ENCODE data around the gene MLH1. TPM values are rescaled to one million over a fixed set of nuclear protein-coding genes. Genes with fewer than 3 reads are reported as not detected.

Gene MLH1
- total RNA-seq (2021) (46.4 to 47.2 TPM (median 47.2 TPM) in 3 replicates), Bru-seq, nascent RNA (percentile 80 among the genes with signal in this experiment)
- long read RNA-seq, experiment 1, transcript MLH1-201 (19 exons, 2,752 nt): major isoform, 128 of 195 reads
- long read RNA-seq, experiment 1, partial matches to known transcripts: 25 of 195 reads
- long read RNA-seq, experiment 1, other reads (novel, unspliced or antisense): 41 of 195 reads
- long read RNA-seq, experiment 2, transcript MLH1-201 (19 exons, 2,752 nt): major isoform, 17 of 51 reads
- long read RNA-seq, experiment 2, partial matches to known transcripts: 18 of 51 reads
- long read RNA-seq, experiment 2, other reads (novel, unspliced or antisense): 16 of 51 reads
- long read RNA-seq, experiment 3, transcript MLH1-201 (19 exons, 2,752 nt): major isoform, 63 of 104 reads
- long read RNA-seq, experiment 3, partial matches to known transcripts: 11 of 104 reads
- long read RNA-seq, experiment 3, other reads (novel, unspliced or antisense): 28 of 104 reads

DNA sequence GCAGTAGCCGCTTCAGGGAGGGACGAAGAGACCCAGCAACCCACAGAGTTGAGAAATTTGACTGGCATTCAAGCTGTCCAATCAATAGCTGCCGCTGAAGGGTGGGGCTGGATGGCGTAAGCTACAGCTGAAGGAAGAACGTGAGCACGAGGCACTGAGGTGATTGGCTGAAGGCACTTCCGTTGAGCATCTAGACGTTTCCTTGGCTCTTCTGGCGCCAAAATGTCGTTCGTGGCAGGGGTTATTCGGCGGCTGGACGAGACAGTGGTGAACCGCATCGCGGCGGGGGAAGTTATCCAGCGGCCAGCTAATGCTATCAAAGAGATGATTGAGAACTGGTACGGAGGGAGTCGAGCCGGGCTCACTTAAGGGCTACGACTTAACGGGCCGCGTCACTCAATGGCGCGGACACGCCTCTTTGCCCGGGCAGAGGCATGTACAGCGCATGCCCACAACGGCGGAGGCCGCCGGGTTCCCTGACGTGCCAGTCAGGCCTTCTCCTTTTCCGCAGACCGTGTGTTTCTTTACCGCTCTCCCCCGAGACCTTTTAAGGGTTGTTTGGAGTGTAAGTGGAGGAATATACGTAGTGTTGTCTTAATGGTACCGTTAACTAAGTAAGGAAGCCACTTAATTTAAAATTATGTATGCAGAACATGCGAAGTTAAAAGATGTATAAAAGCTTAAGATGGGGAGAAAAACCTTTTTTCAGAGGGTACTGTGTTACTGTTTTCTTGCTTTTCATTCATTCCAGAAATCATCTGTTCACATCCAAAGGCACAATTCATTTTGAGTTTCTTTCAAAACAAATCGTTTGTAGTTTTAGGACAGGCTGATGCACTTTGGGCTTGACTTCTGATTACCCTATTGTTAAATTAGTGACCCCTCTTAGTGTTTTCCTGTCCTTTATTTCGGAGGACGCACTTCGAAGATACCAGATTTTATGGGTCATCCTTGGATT lies at the start of gene MLH1:
MLH1 (plus strand) TSS at position 193 of the 958 bp plus-strand sequence; CDS start at position 223, 30 bp downstream.
- Mint-ChIP-seq H3K9me3 (0 out of 2 replicates have a peak, but pooled peaks cover 3% of the 10 kb centered on the region), H3K27me3 (ENCODE audit: low read depth) (no peaks in the 10 kb centered on the region), H3K27ac (no peak within 1 kb of the TSS), H3K4me3 (no peak within 1 kb of the TSS), H3K4me1 (peaks cover 29% of the 10 kb centered on the region), H3K36me3 (peaks cover 35% of the 10 kb centered on the region)
- ChIA-PET POLR2A (interaction anchor here (0.7 to 2.0 kb wide), 9 partner anchors 20 to 255 kb away, joined by 3 to 11 read pairs (median 4); partner anchors contain the start of gene TRANK1), CTCF (interaction anchor here (0.7 to 5.5 kb wide), 12 partner anchors 14 to 230 kb away, joined by 3 to 63 read pairs (median 4); no protein-coding TSS in a partner anchor)
- peak; percentile 92 for ATAC-seq
- peak; percentile 99 for DNase-seq (ENCODE audit: low spot score)
- TF ChIP-seq, protein P1, sequence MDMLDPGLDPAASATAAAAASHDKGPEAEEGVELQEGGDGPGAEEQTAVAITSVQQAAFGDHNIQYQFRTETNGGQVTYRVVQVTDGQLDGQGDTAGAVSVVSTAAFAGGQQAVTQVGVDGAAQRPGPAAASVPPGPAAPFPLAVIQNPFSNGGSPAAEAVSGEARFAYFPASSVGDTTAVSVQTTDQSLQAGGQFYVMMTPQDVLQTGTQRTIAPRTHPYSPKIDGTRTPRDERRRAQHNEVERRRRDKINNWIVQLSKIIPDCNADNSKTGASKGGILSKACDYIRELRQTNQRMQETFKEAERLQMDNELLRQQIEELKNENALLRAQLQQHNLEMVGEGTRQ (CRISPR knock-in tag; IDR thresholded peaks at IDR 0.05): no peak; the same call in 1 of the 2 replicates
- TF ChIP-seq NFATC4 (CRISPR knock-in tag; IDR thresholded peaks at IDR 0.05) (no peak), ESRRA (CRISPR knock-in tag; IDR thresholded peaks at IDR 0.05; ENCODE audit: borderline replicate concordance) (no peak; the same call in 1 of the 2 replicates), GRHL2 (CRISPR knock-in tag; IDR thresholded peaks at IDR 0.05; ENCODE audit: insufficient replicate concordance, severe bottlenecking) (no peak), RORB (CRISPR knock-in tag; IDR thresholded peaks at IDR 0.05) (no peak), ZNF263 (CRISPR knock-in tag; IDR thresholded peaks at IDR 0.05; ENCODE audit: low read depth) (no peak), ZNF317 (CRISPR knock-in tag; IDR thresholded peaks at IDR 0.05; ENCODE audit: borderline replicate concordance, low read depth) (no peak), JUN (CRISPR knock-in tag; IDR thresholded peaks at IDR 0.05) (0 out of 2 replicates have a peak, but pooled peaks have one; percentile 35), ELF4 (CRISPR knock-in tag; IDR thresholded peaks at IDR 0.05; ENCODE audit: low read depth) (no peak), ZNF423 (CRISPR knock-in tag; IDR thresholded peaks at IDR 0.05) (no peak), SMAD3 (CRISPR knock-in tag; IDR thresholded peaks at IDR 0.05; ENCODE audit: borderline replicate concordance) (peak; percentile 92; the same call in 1 of the 2 replicates), FOXK1 (CRISPR knock-in tag; IDR thresholded peaks at IDR 0.05) (peak; percentile 63), NFE2L1 (CRISPR knock-in tag; IDR thresholded peaks at IDR 0.05) (no peak; the same call in 1 of the 2 replicates), RELA (CRISPR knock-in tag; IDR thresholded peaks at IDR 0.05; ENCODE audit: borderline replicate concordance) (no peak), GTF2I (CRISPR knock-in tag; conservative IDR thresholded peaks at IDR 0.05) (no peak), FOXP1 (CRISPR knock-in tag; IDR thresholded peaks at IDR 0.05; ENCODE audit: borderline replicate concordance) (no peak), OVOL2 (CRISPR knock-in tag; IDR thresholded peaks at IDR 0.05; ENCODE audit: borderline replicate concordance) (no peak), HMGA2 (CRISPR knock-in tag; IDR thresholded peaks at IDR 0.05) (0 out of 2 replicates have a peak, but pooled peaks have one; percentile 10)
- TF ChIP-seq, protein P2, sequence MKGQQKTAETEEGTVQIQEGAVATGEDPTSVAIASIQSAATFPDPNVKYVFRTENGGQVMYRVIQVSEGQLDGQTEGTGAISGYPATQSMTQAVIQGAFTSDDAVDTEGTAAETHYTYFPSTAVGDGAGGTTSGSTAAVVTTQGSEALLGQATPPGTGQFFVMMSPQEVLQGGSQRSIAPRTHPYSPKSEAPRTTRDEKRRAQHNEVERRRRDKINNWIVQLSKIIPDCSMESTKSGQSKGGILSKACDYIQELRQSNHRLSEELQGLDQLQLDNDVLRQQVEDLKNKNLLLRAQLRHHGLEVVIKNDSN (CRISPR knock-in tag; IDR thresholded peaks at IDR 0.05): peak; percentile 59
- TF ChIP-seq, protein P3, sequence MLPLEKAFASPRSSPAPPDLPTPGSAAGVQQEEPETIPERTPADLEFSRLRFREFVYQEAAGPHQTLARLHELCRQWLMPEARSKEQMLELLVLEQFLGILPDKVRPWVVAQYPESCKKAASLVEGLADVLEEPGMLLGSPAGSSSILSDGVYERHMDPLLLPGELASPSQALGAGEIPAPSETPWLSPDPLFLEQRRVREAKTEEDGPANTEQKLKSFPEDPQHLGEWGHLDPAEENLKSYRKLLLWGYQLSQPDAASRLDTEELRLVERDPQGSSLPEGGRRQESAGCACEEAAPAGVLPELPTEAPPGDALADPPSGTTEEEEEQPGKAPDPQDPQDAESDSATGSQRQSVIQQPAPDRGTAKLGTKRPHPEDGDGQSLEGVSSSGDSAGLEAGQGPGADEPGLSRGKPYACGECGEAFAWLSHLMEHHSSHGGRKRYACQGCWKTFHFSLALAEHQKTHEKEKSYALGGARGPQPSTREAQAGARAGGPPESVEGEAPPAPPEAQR (CRISPR knock-in tag; IDR thresholded peaks at IDR 0.05): no peak
- TF ChIP-seq, protein P4, sequence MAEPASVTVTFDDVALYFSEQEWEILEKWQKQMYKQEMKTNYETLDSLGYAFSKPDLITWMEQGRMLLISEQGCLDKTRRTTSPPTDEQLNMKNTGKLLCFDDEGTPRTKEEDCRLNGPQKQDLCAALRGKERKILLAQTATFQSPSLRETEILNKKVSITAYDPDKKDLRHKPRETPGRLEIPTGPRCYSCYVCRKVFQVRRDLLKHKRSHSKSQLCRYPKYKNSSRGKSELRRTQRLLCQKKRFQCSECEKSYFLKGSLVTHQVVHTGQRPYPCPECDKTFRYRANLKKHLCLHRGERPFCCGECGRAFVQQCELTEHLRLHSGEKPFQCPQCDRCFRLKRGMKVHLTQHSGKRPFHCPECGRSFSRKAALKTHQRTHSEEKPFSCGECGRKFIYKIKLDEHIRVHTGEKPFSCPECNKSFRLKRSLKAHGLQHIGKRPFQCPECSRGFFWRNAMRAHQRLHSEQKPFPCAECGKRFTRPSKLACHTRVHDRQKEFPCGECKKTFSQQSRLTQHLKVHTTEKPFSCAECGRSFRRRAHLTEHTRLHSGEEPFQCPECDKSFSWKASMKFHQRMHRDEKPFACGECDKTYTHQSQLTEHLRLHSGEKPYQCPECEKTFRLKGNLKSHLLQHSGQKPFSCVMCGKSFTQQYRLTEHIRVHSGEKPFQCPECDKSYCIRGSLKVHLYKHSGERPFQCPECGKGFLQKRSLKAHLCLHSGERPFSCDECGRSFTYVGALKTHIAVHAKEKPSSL (CRISPR knock-in tag; conservative IDR thresholded peaks at IDR 0.05): no peak
- TF ChIP-seq, protein P5, sequence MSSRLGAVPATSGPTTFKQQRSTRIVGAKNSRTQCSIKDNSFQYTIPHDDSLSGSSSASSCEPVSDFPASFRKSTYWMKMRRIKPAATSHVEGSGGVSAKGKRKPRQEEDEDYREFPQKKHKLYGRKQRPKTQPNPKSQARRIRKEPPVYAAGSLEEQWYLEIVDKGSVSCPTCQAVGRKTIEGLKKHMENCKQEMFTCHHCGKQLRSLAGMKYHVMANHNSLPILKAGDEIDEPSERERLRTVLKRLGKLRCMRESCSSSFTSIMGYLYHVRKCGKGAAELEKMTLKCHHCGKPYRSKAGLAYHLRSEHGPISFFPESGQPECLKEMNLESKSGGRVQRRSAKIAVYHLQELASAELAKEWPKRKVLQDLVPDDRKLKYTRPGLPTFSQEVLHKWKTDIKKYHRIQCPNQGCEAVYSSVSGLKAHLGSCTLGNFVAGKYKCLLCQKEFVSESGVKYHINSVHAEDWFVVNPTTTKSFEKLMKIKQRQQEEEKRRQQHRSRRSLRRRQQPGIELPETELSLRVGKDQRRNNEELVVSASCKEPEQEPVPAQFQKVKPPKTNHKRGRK (CRISPR knock-in tag; IDR thresholded peaks at IDR 0.05; ENCODE audit: borderline replicate concordance): no peak
- TF ChIP-seq, protein P6, sequence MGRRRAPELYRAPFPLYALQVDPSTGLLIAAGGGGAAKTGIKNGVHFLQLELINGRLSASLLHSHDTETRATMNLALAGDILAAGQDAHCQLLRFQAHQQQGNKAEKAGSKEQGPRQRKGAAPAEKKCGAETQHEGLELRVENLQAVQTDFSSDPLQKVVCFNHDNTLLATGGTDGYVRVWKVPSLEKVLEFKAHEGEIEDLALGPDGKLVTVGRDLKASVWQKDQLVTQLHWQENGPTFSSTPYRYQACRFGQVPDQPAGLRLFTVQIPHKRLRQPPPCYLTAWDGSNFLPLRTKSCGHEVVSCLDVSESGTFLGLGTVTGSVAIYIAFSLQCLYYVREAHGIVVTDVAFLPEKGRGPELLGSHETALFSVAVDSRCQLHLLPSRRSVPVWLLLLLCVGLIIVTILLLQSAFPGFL (CRISPR knock-in tag; IDR thresholded peaks at IDR 0.05; ENCODE audit: borderline replicate concordance): no peak
- TF ChIP-seq, protein P7, sequence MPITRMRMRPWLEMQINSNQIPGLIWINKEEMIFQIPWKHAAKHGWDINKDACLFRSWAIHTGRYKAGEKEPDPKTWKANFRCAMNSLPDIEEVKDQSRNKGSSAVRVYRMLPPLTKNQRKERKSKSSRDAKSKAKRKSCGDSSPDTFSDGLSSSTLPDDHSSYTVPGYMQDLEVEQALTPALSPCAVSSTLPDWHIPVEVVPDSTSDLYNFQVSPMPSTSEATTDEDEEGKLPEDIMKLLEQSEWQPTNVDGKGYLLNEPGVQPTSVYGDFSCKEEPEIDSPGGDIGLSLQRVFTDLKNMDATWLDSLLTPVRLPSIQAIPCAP (CRISPR knock-in tag; IDR thresholded peaks at IDR 0.05): peak; percentile 33; the same call in 1 of the 2 replicates

All from WTC11 (cell line).